ENCODE measurements around the gene BRAP. TPM values are rescaled to one million over a fixed set of nuclear protein-coding genes. Genes with fewer than 3 reads are reported as not detected.

BRAP gene
- total RNA-seq, 1 donor from 2014 or later: 26.5 TPM

- TF ChIP-seq EZH2phosphoT487 (IDR thresholded peaks at IDR 0.05) (no peak), EZH2 (IDR thresholded peaks at IDR 0.05) (no peak), CTCF (IDR thresholded peaks at IDR 0.05) (no peak)
- H3K9ac ChIP-seq: no peak overlapping the region
- peaks cover 9% of the 10 kb centered on the region for H3F3A ChIP-seq (ENCODE audit: low read depth)
- no peaks in the 10 kb centered on the region for H3K27me3 ChIP-seq
- Mint-ChIP-seq H3K27me3 (ENCODE audit: insufficient read depth, low read depth) (no peaks in the 10 kb centered on the region), H3K4me3 (no peak overlapping the region), H3K9me3 (no peaks in the 10 kb centered on the region), H3K27ac (no peak overlapping the region), H3K36me3 (peaks cover 19% of the 10 kb centered on the region), H3K4me1 (peaks cover 8% of the 10 kb centered on the region)
- H3K4me1 ChIP-seq: no peaks in the 10 kb centered on the region
- H3K9me3 ChIP-seq (ENCODE audit: low read depth): no peaks in the 10 kb centered on the region
- H3K36me3 ChIP-seq: peaks cover 1% of the 10 kb centered on the region
- no peak overlapping the region for H3K27ac ChIP-seq
- H4K20me1 ChIP-seq (ENCODE audit: low read depth): no peaks in the 10 kb centered on the region
- no peak for DNase-seq (ENCODE audit: low spot score)
- H2AFZ ChIP-seq (replicated peaks): no peak overlapping the region
- H3K4me3 ChIP-seq: no peak overlapping the region
- peaks cover 15% of the 10 kb centered on the region for H3K79me2 ChIP-seq (ENCODE audit: low read depth)
- H3K4me2 ChIP-seq: no peak overlapping the region
Observed at GRCh38 chr12:111691262-111691661, 5.5 kb upstream of the BRAP start.

- Mint-ChIP-seq H3K27me3 (ENCODE audit: insufficient read depth, low read depth) (no peaks in the 10 kb centered on the region), H3K4me3 (peak overlapping the region; percentile 25), H3K4me1 (peaks cover 23% of the 10 kb centered on the region), H3K27ac (no peak overlapping the region), H3K9me3 (no peaks in the 10 kb centered on the region), H3K36me3 (peaks cover 11% of the 10 kb centered on the region)
- no peaks in the 10 kb centered on the region for H3K9me3 ChIP-seq (ENCODE audit: low read depth)
- H3K9ac ChIP-seq: no peak overlapping the region
- no peak overlapping the region for H2AFZ ChIP-seq (replicated peaks)
- H3K4me3 ChIP-seq: no peak overlapping the region
- H3K27me3 ChIP-seq: no peaks in the 10 kb centered on the region
- H3K36me3 ChIP-seq: no peaks in the 10 kb centered on the region
- peaks cover 7% of the 10 kb centered on the region for H4K20me1 ChIP-seq (ENCODE audit: low read depth)
- no peak for DNase-seq (ENCODE audit: low spot score)
- H3K4me2 ChIP-seq: no peak overlapping the region
- H3K79me2 ChIP-seq (ENCODE audit: low read depth): peaks cover 46% of the 10 kb centered on the region
- TF ChIP-seq EZH2 (IDR thresholded peaks at IDR 0.05) (no peak), EZH2phosphoT487 (IDR thresholded peaks at IDR 0.05) (no peak), CTCF (IDR thresholded peaks at IDR 0.05) (no peak)
- peaks cover 14% of the 10 kb centered on the region for H3F3A ChIP-seq (ENCODE audit: low read depth)
- H3K27ac ChIP-seq: no peak overlapping the region
- H3K4me1 ChIP-seq: no peaks in the 10 kb centered on the region
Observed at GRCh38 chr12:111687952-111688351, 2.2 kb upstream of the BRAP start.

GRCh38 chr12:111687255-111687654 lies 1.5 kb upstream of the BRAP start:
- no peak for DNase-seq (ENCODE audit: low spot score)
- H3K9me3 Mint-ChIP-seq: no peaks in the 10 kb centered on the region
- no peak overlapping the region for H3K27ac Mint-ChIP-seq
- no peaks in the 10 kb centered on the region for H3K9me3 ChIP-seq (ENCODE audit: low read depth)
- H3K4me1 Mint-ChIP-seq: peaks cover 23% of the 10 kb centered on the region
- no peak overlapping the region for H3K9ac ChIP-seq
- H3K4me3 ChIP-seq: peak overlapping the region; percentile 80
- H3K36me3 Mint-ChIP-seq: peaks cover 12% of the 10 kb centered on the region
- H3K79me2 ChIP-seq (ENCODE audit: low read depth): peaks cover 46% of the 10 kb centered on the region
- H3K4me1 ChIP-seq: no peaks in the 10 kb centered on the region
- no peaks in the 10 kb centered on the region for H3K27me3 Mint-ChIP-seq (ENCODE audit: insufficient read depth, low read depth)
- H3K4me3 Mint-ChIP-seq: peak overlapping the region; percentile 95
- H3F3A ChIP-seq (ENCODE audit: low read depth): peaks cover 14% of the 10 kb centered on the region
- no peak overlapping the region for H3K27ac ChIP-seq
- no peaks in the 10 kb centered on the region for H3K27me3 ChIP-seq
- no peak overlapping the region for H2AFZ ChIP-seq (replicated peaks)
- peak overlapping the region; percentile 91 for H3K4me2 ChIP-seq
- peaks cover 10% of the 10 kb centered on the region for H4K20me1 ChIP-seq (ENCODE audit: low read depth)
- no peaks in the 10 kb centered on the region for H3K36me3 ChIP-seq
- TF ChIP-seq EZH2 (IDR thresholded peaks at IDR 0.05) (no peak), CTCF (IDR thresholded peaks at IDR 0.05) (no peak), EZH2phosphoT487 (IDR thresholded peaks at IDR 0.05) (no peak)

Data from neural progenitor cell (in vitro differentiated cells).